ENCODE measurements around the gene EPHA1.
"Not testable (repeated sequence)": the region's sequence is repeated elsewhere in the genome, so short reads cannot be mapped to it uniquely, and the experiment has no call there.

The EPHA1 gene

GRCh38 chr7:143429770-143430698 is 21.4 kb upstream of the EPHA1 start:
- no peak for DNase-seq

DNA sequence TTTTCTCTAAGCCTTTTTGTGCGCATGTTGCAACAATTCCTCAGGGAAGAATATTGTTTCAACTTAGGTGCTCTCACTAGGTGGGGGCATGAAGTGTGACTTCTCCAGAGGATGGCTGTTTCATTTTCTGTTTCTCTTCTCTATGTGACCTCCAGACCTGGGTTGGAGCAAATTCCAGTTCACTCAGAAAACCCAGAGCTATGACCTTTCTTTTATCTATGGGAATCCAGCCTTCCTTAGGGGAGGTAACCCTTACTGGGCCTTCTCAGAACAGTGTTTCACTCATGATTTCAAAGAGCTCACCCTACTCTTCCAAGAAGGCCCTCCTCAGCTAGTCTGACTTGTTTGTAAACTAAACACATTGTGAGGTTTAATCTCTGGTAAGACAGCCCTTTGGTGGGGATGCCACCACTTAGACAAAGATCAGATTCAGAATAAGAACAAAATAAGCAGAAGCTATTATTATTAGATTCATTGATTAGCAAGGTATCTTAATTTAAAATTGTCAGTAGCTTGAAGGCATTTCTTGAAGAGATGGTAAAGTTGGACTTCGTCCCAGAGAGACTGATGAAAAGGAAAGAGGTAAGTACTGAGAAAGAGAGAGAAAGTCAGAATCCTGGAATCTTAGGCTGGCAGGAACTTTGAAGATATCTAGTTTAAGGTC is 18.0 kb upstream of the EPHA1 start:
- no peak for DNase-seq

DNA sequence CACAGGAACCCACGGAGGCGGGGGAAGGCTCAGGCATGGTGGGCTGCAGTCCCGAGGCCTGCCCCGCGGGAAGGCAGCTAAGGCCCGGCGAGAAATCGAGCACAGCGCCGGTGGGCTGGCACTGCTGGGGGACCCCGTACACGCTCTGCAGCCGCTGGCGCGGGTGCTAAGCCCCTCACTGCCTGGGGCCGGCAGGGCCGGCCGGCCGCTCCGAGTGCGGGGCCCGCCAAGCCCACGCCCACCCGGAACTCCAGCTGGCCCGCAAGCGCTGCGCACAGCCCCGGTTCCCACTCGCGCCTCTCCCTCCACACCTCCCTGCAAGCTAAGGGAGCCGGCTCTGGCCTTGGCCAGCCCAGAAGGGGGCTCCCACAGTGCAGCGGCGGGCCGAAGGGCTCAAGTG is 15.8 kb upstream of the EPHA1 start:
- not testable (repeated sequence) for DNase-seq

DNA sequence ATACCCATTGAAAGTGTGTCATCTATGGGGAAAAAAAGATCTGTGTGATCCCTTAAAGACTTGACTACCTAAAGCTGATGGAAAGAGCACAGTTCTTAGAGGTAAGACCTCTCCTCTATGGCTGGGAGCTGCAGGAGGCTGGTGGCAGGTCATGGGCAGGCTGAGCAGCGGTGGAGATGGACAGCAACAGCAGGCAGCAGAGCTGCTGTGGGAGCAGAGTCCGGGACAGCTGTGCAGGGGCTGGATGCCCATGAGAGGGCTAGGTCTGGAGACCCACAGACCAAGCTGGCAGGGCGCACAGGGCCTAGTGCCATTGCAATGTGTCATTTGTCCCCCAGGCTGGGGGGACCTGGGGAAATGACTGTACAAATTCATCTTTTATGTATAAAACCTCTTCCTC is 13.4 kb upstream of the EPHA1 start:
- no peak for DNase-seq

- not testable (repeated sequence) for DNase-seq
Measured at GRCh38 chr7:143420624-143421023, 12.0 kb upstream of the EPHA1 start.

DNA sequence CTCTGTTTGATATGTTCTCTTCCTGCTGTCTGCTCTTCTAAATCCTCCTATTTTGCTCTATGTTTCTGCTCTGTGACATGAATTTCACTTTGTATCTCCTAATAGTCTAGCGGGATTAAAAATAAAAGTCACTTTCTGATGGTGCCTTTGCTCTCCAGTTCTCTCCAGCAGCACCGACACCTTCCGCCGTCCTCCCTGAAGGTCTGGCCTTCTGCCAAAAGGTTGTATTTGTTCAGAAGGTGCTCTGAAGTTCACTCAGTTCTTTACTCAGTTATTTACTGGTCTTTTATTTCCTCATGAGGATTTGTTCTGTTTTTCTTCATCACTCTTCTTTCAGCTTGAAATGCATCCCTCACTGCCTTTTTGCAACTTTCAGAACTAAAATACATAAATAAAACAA is 11.2 kb upstream of the EPHA1 start:
- no peak for DNase-seq

GRCh38 chr7:143418681-143419458 is 10.2 kb upstream of the EPHA1 start:
- DNase-seq, result no peak

GRCh38 chr7:143417734-143418383 is 9.2 kb upstream of the EPHA1 start:
- no peak for DNase-seq

DNA sequence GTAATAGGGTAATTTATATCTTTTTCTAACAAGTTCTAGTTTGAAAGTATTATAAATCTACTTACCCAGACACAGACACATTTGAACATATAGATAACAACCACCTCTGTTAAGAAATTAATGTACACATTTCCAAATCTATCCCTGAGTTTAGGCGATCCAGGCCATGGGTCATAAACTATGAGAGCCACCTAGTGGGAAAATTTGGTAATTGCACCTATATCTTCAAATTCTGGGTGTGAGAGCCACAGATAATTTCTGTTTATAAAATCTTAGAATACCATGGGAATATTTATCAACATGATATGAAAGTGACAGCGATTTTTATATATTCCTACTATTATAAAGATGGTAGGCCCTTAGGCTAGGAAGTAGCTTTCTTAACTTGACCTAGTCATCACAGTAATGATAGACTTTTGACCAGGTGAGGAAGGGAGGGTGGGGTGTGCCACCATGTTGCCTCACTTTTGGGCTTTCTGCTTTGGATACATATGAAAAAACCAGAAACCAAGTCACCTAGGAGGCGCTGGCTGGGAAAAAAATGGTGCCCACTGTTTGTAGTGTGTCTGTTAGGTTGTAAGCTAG is 8.0 kb upstream of the EPHA1 start:
- no peak for DNase-seq

- DNase-seq, result no peak
Measured at GRCh38 chr7:143415742-143416397, 7.2 kb upstream of the EPHA1 start.

GRCh38 chr7:143415209-143415608 is 6.6 kb upstream of the EPHA1 start:
- not testable (repeated sequence) for DNase-seq

DNA sequence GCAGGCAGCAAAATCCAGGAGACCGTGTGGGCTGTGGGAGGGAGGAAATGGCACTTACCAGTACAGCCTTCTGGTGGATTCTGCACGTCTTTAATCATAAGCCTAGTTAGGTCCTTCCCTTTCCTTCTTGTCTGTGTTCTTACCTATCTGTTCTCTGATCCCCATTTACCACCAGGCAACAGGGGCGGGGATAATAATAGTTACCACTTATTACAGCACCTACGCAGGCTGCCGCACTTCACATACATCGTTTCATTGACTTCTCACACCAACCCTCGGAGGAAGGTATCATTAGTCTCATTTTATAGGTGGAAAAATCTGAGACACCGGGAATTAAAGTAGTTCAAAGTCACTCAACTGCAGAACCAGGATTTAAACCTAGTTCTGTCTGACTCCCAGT is 4.5 kb upstream of the EPHA1 start:
- no peak for DNase-seq

DNA sequence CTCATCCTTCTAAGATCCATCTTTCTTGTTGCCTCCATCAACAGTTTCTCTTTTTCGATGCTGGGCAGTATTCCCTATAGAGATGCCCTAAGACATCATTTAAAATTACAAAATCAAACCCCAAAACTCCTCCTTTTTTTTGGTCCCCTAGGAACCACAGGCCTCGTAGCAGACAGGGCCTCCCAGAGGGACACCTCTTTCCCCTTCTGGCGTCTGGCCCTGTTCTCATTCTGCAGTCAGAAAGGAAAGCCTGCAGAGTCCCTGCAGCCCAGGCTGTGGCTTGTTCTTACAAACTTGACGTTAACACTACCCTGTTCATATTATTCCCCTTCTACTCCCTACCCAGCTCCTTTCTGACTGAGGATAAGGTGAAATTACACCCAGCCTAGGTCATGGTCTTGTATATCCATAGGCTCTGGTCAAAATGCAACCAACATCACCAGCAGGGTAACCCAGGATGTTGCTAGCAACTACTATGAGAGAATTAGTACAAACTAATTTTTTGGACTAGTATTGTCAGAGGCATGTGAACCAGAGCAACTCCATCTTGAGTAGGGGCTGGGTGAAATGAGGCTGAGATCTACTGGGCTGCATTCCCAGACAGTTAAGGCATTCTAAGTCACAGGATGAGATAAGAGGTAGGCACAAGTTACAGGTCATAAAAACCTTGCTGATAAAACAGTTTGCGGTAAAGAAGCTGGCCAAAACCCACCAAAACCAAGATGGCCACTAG is 3.5 kb upstream of the EPHA1 start:
- no peak for DNase-seq

- no peak for DNase-seq
Measured at GRCh38 chr7:143410521-143411004, 1.9 kb upstream of the EPHA1 start.

GRCh38 chr7:143408252-143408685 is 387 bp downstream of the EPHA1 start:
- no peak for DNase-seq

DNA sequence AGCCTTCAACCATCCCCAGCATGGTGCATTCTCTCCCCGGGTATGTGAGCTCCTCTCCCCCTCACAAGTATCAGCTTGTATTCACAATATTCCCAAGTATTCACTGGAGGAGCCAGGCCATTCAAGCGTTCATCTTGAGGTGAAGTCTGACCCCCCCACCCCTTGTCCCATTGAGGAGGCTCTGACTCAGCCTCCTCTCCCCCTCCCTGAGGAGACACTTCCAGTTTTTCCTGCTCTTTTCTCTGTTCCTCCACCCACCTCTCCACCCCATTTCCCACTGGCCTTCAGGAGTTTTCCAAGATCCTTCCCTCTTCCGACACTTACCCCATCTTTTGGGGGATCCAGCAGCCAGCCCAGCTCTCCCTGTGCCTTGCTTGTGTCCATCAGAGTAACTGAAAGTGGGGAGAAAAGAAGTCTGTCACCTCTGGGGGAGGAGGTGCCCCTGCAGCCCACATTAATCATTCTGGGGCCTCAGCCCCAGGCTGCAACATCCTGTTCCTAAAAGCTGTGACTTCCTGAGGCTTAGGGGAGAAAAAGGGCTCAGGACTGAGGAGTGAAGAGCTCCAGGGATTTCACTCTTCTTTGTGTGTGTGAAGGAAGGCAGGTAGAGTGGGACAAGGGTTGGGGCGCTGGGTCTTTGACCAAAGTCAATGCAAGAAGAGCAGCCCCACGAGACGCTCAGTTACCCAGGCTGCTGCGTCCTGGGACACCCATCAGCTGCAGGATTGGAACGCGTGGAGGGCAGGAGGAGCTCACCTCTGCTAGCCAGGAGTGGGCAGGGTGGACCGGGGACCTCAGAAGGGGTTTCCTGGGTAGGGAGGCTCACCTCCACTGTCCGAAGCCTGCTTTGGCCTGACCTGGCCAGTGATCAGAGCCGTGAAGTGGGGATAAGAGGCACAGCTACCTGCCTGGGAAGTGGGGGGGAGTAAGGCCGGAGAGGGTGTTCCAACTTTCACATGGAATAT is 1.1 kb downstream of the EPHA1 start:
- DNase-seq, result no peak

- no peak for DNase-seq
Measured at GRCh38 chr7:143406002-143406357, 2.7 kb downstream of the EPHA1 start.

DNA sequence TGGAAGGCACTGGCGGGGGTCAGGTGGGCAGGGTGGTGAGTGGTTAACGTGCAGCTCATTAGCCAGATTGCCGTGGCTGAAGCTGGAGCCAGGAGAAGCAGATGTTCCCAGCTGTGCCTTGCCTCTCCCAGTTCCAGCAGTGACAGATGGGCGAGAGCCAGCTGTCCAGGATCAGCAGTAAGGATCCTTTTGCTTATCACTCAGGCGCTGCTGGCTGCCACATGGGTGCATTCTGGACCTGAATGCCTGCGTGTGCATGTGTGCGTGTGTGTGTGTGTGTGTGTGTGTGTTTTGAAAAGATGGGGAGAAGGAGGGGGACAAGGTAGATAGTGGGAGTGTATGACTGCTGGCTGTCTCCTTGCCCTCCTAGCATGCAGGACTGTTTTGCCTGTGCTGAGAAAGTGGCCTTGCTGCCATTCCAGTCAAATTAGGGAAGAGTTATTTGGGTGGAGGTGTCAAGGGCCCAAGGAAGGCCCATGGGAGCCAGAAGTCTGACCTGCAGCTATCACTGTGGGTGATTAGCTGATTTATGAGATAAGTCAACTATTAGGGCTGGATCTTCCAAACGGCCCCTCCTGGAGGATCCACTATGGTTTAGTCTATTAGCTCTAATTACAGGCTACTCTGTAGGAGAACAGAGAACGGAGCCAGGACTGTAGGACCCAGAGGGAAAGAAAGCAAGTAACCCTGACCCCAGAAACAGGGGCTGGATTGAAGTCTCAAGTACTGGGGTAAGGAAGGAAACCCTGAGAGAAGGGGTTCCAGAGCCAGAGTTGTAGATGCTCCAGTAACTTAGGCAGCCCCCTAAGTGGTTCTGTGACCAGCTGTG is 3.3 kb downstream of the EPHA1 start:
- DNase-seq, result no peak

DNA sequence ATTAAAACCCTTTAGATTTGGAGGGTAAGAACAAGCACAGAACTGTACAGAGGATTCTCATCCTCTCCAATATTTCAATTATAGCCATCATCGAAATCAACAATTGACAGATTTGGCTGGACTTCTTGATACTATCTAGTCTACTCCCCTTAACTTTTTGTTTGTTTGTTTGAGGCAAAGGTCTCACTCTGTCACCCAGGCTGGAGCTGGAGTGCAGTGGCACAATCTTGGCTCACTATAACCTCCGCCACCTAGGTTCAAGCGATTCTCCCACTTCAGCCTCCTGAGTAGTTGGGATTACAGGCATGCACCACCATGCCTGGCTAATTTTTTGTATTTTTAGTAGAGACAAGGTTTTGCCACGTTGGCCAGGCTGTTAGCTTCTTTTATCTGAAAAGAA is 6.4 kb downstream of the EPHA1 start:
- not testable (repeated sequence) for DNase-seq

Data from NCI-H2081 treated with DMSO at 0.1 percent for 48 hours (cell line).